ENCODE results near the gene CBL.

CBL gene

GRCh38 chr11:119332111-119332765 is 126.1 kb downstream of the CBL start:
- H3K9ac ChIP-seq (ENCODE audit: low read depth, low read length) = no peak overlapping the region
- no peaks in the 10 kb centered on the region for H3K9me3 ChIP-seq (ENCODE audit: control insufficient read depth, insufficient read depth, low read length)
- H3K36me3 ChIP-seq (ENCODE audit: control insufficient read depth, insufficient read depth, low read length) = peaks cover 8% of the 10 kb centered on the region
- no peak overlapping the region for H3K4me3 ChIP-seq (ENCODE audit: low read depth, low read length)
- no peaks in the 10 kb centered on the region for H3K27me3 ChIP-seq (ENCODE audit: control insufficient read depth, insufficient read depth, low read length)
- H3K4me1 ChIP-seq (ENCODE audit: control insufficient read depth, insufficient read depth, low read length) = peaks cover 4% of the 10 kb centered on the region

- H3K4me1 ChIP-seq (ENCODE audit: control insufficient read depth, insufficient read depth, low read length) = peaks cover 13% of the 10 kb centered on the region
- peak within 1 kb of the TSS; percentile 98 for H3K4me3 ChIP-seq (ENCODE audit: low read depth, low read length)
- H3K9ac ChIP-seq (ENCODE audit: low read depth, low read length) = peak within 1 kb of the TSS; percentile 87
- no peaks in the 10 kb centered on the region for H3K9me3 ChIP-seq (ENCODE audit: control insufficient read depth, insufficient read depth, low read length)
- H3K36me3 ChIP-seq (ENCODE audit: control insufficient read depth, insufficient read depth, low read length) = peaks cover 8% of the 10 kb centered on the region
- peaks cover 6% of the 10 kb centered on the region for H3K27me3 ChIP-seq (ENCODE audit: control insufficient read depth, insufficient read depth, low read length)
Measured at GRCh38 chr11:119334174-119334930, 128.2 kb downstream of the CBL start, which contains the start of gene RNF26. Gene RNF26 (plus strand): TSS chr11:119334527. CDS start chr11:119335123, 596 bp downstream.

GRCh38 chr11:119335091-119335654 is 129.0 kb downstream of the CBL start:
- Histone ChIP-seq H3K4me3 (ENCODE audit: low read depth, low read length) (peak overlapping the region; percentile 98), H3K27me3 (ENCODE audit: control insufficient read depth, insufficient read depth, low read length) (peaks cover 9% of the 10 kb centered on the region), H3K9ac (ENCODE audit: low read depth, low read length) (peak overlapping the region; percentile 87), H3K36me3 (ENCODE audit: control insufficient read depth, insufficient read depth, low read length) (peaks cover 8% of the 10 kb centered on the region), H3K4me1 (ENCODE audit: control insufficient read depth, insufficient read depth, low read length) (peaks cover 13% of the 10 kb centered on the region), H3K9me3 (ENCODE audit: control insufficient read depth, insufficient read depth, low read length) (no peaks in the 10 kb centered on the region)

GRCh38 chr11:119335655-119336543 is 129.8 kb downstream of the CBL start:
- H3K4me3 ChIP-seq (ENCODE audit: low read depth, low read length) = peak overlapping the region; percentile 98
- H3K27me3 ChIP-seq (ENCODE audit: control insufficient read depth, insufficient read depth, low read length) = peaks cover 11% of the 10 kb centered on the region
- H3K9ac ChIP-seq (ENCODE audit: low read depth, low read length) = no peak overlapping the region
- no peaks in the 10 kb centered on the region for H3K9me3 ChIP-seq (ENCODE audit: control insufficient read depth, insufficient read depth, low read length)
- H3K36me3 ChIP-seq (ENCODE audit: control insufficient read depth, insufficient read depth, low read length) = peaks cover 8% of the 10 kb centered on the region
- H3K4me1 ChIP-seq (ENCODE audit: control insufficient read depth, insufficient read depth, low read length) = peaks cover 13% of the 10 kb centered on the region

GRCh38 chr11:119336744-119337469 is 130.8 kb downstream of the CBL start:
- no peaks in the 10 kb centered on the region for H3K9me3 ChIP-seq (ENCODE audit: control insufficient read depth, insufficient read depth, low read length)
- H3K4me1 ChIP-seq (ENCODE audit: control insufficient read depth, insufficient read depth, low read length) = peaks cover 13% of the 10 kb centered on the region
- H3K36me3 ChIP-seq (ENCODE audit: control insufficient read depth, insufficient read depth, low read length) = peaks cover 8% of the 10 kb centered on the region
- peak overlapping the region; percentile 2 for H3K9ac ChIP-seq (ENCODE audit: low read depth, low read length)
- H3K4me3 ChIP-seq (ENCODE audit: low read depth, low read length) = peak overlapping the region; percentile 54
- H3K27me3 ChIP-seq (ENCODE audit: control insufficient read depth, insufficient read depth, low read length) = peaks cover 22% of the 10 kb centered on the region

- Histone ChIP-seq H3K36me3 (ENCODE audit: control insufficient read depth, insufficient read depth, low read length) (peaks cover 8% of the 10 kb centered on the region), H3K27me3 (ENCODE audit: control insufficient read depth, insufficient read depth, low read length) (peaks cover 30% of the 10 kb centered on the region), H3K9me3 (ENCODE audit: control insufficient read depth, insufficient read depth, low read length) (no peaks in the 10 kb centered on the region), H3K4me3 (ENCODE audit: low read depth, low read length) (peak overlapping the region; percentile 54), H3K4me1 (ENCODE audit: control insufficient read depth, insufficient read depth, low read length) (peaks cover 13% of the 10 kb centered on the region), H3K9ac (ENCODE audit: low read depth, low read length) (peak overlapping the region; percentile 8)
Measured at GRCh38 chr11:119337581-119338317, 131.6 kb downstream of the CBL start.

GRCh38 chr11:119338318-119338890 is 132.3 kb downstream of the CBL start:
- peak overlapping the region; percentile 8 for H3K9ac ChIP-seq (ENCODE audit: low read depth, low read length)
- no peaks in the 10 kb centered on the region for H3K9me3 ChIP-seq (ENCODE audit: control insufficient read depth, insufficient read depth, low read length)
- H3K4me3 ChIP-seq (ENCODE audit: low read depth, low read length) = peak overlapping the region; percentile 54
- peaks cover 33% of the 10 kb centered on the region for H3K27me3 ChIP-seq (ENCODE audit: control insufficient read depth, insufficient read depth, low read length)
- peaks cover 13% of the 10 kb centered on the region for H3K4me1 ChIP-seq (ENCODE audit: control insufficient read depth, insufficient read depth, low read length)
- peaks cover 8% of the 10 kb centered on the region for H3K36me3 ChIP-seq (ENCODE audit: control insufficient read depth, insufficient read depth, low read length)

- H3K4me1 ChIP-seq (ENCODE audit: control insufficient read depth, insufficient read depth, low read length) = peaks cover 11% of the 10 kb centered on the region
- peak overlapping the region; percentile 54 for H3K4me3 ChIP-seq (ENCODE audit: low read depth, low read length)
- peaks cover 8% of the 10 kb centered on the region for H3K36me3 ChIP-seq (ENCODE audit: control insufficient read depth, insufficient read depth, low read length)
- H3K27me3 ChIP-seq (ENCODE audit: control insufficient read depth, insufficient read depth, low read length) = peaks cover 33% of the 10 kb centered on the region
- H3K9me3 ChIP-seq (ENCODE audit: control insufficient read depth, insufficient read depth, low read length) = no peaks in the 10 kb centered on the region
- no peak overlapping the region for H3K9ac ChIP-seq (ENCODE audit: low read depth, low read length)
Measured at GRCh38 chr11:119338965-119339588, 132.9 kb downstream of the CBL start.

- Histone ChIP-seq H3K9ac (ENCODE audit: low read depth, low read length) (no peak overlapping the region), H3K36me3 (ENCODE audit: control insufficient read depth, insufficient read depth, low read length) (peaks cover 8% of the 10 kb centered on the region), H3K27me3 (ENCODE audit: control insufficient read depth, insufficient read depth, low read length) (peaks cover 37% of the 10 kb centered on the region), H3K4me3 (ENCODE audit: low read depth, low read length) (peak overlapping the region; percentile 54), H3K4me1 (ENCODE audit: control insufficient read depth, insufficient read depth, low read length) (peaks cover 11% of the 10 kb centered on the region), H3K9me3 (ENCODE audit: control insufficient read depth, insufficient read depth, low read length) (no peaks in the 10 kb centered on the region)
Measured at GRCh38 chr11:119339589-119340334, 133.6 kb downstream of the CBL start.
